DOHH2 (cell line): ENCODE measurements around the gene STK38L.

Source experiments
- H3F3A ChIP-seq: fragments of 200-600 bp; sonication (generic), shearing (Covaris generic); 2 replicates; pipeline ENCODE4 v1.6.0; 2016; ENCODE audit warnings: antibody characterized with exemption, mild to moderate bottlenecking; ENCODE audit not compliant: control insufficient read depth, insufficient read depth
- H3K27ac ChIP-seq: fragments of 200-600 bp; sonication (generic); 2 replicates; pipeline ENCODE4 v1.5.1; 2014; ENCODE audit warnings: low read depth, mild to moderate bottlenecking, low read length, moderate library complexity
- H3K27me3 ChIP-seq: fragments of 200-600 bp; sonication (generic); 2 replicates; pipeline ENCODE4 v1.6.1; 2014; ENCODE audit warnings: mild to moderate bottlenecking, low read length, mixed read lengths; ENCODE audit not compliant: control insufficient read depth
- H3K36me3 ChIP-seq: fragments of 200-600 bp; sonication (generic); 2 replicates; pipeline ENCODE4 v1.6.1; 2014; ENCODE audit warnings: mild to moderate bottlenecking, low read length, moderate library complexity, mixed read lengths; ENCODE audit not compliant: control insufficient read depth
- H3K4me1 ChIP-seq: fragments of 200-600 bp; sonication (generic); 2 replicates; pipeline ENCODE4 v1.6.1; 2014; ENCODE audit warnings: mild to moderate bottlenecking, low read length, mixed read lengths; ENCODE audit not compliant: control insufficient read depth
- H3K4me2 ChIP-seq: fragments of 200-600 bp; sonication (generic); 2 replicates; pipeline ENCODE4 v1.6.0; 2014; ENCODE audit warnings: mild to moderate bottlenecking, low read length, moderate library complexity
- H3K4me3 ChIP-seq: fragments of 200-600 bp; sonication (generic); 2 replicates; pipeline ENCODE4 v1.5.1; 2014; ENCODE audit warnings: mild to moderate bottlenecking, low read length, mixed read lengths
- H3K79me2 ChIP-seq: fragments of 200-600 bp; sonication (generic); 2 replicates; pipeline ENCODE4 v1.6.1; 2014; ENCODE audit warnings: mild to moderate bottlenecking, low read length, mixed read lengths; ENCODE audit not compliant: control insufficient read depth
- H3K9me2 ChIP-seq: fragments of 200-600 bp; sonication (generic); replicated peaks from 2 replicates; pipeline ENCODE4 v1.6.1; 2014; ENCODE audit warnings: mild to moderate bottlenecking, low read length, mixed read lengths; ENCODE audit not compliant: control insufficient read depth
- H3K9me3 ChIP-seq: fragments of 200-600 bp; sonication (generic); 2 replicates; pipeline ENCODE4 v1.6.1; 2014; ENCODE audit warnings: antibody characterized with exemption, low read length, mixed read lengths; ENCODE audit not compliant: control insufficient read depth, insufficient read depth
- H4K20me1 ChIP-seq: fragments of 200-600 bp; sonication (generic); 2 replicates; pipeline ENCODE4 v1.6.0; 2014; ENCODE audit warnings: low read depth, mild to moderate bottlenecking, antibody characterized with exemption, low read length, moderate library complexity; ENCODE audit not compliant: control insufficient read depth, insufficient read depth
- CTCF ChIP-seq: fragments of 200-600 bp; sonication (generic); IDR thresholded peaks from one replicate; pipeline ENCODE4 v1.5.1; 2014; ENCODE audit warnings: antibody characterized with exemption, mild to moderate bottlenecking, low read depth, low read length; ENCODE audit not compliant: poor library complexity, severe bottlenecking
- EZH2phosphoT487 ChIP-seq: fragments of 200-600 bp; sonication (generic); IDR thresholded peaks from 2 replicates; pipeline ENCODE4 v1.6.1; 2017; ENCODE audit warnings: borderline replicate concordance, mild to moderate bottlenecking, antibody characterized with exemption, low read length, moderate library complexity, mixed read lengths

Gene STK38L

GRCh38 chr12:27243804-27244688 lies at the start of gene STK38L:
STK38L (plus strand) TSS chr12:27244286; CDS start chr12:27297721, 53,435 bp downstream.
- Histone ChIP-seq H4K20me1 (no peaks in the 10 kb centered on the region), H3K27ac (peak within 1 kb of the TSS; percentile 41), H3K79me2 (peaks cover 48% of the 10 kb centered on the region), H3K36me3 (peaks cover 5% of the 10 kb centered on the region), H3K4me1 (peaks cover 24% of the 10 kb centered on the region), H3K9me2 (no peaks in the 10 kb centered on the region), H3K27me3 (no peaks in the 10 kb centered on the region), H3F3A (peaks cover 11% of the 10 kb centered on the region), H3K4me3 (peak within 1 kb of the TSS; percentile 95), H3K9me3 (peaks cover 11% of the 10 kb centered on the region; the same call in 1 of the 2 replicates), H3K4me2 (peak within 1 kb of the TSS; percentile 96)
- no peak for TF ChIP-seq EZH2phosphoT487
- no peak for TF ChIP-seq CTCF

GRCh38 chr12:27194644-27195043 lies 49.4 kb upstream of the STK38L start:
- H3K27me3 ChIP-seq, result no peaks in the 10 kb centered on the region

GRCh38 chr12:27198036-27198435 lies 46.0 kb upstream of the STK38L start:
- Histone ChIP-seq H3K36me3 (no peaks in the 10 kb centered on the region), H4K20me1 (no peaks in the 10 kb centered on the region), H3K9me2 (no peaks in the 10 kb centered on the region), H3K9me3 (no peaks in the 10 kb centered on the region), H3K27me3 (no peaks in the 10 kb centered on the region), H3K79me2 (no peaks in the 10 kb centered on the region), H3K27ac (no peak overlapping the region), H3K4me1 (peaks cover 3% of the 10 kb centered on the region; the same call in 1 of the 2 replicates), H3K4me2 (no peak overlapping the region), H3F3A (no peaks in the 10 kb centered on the region), H3K4me3 (no peak overlapping the region)
- TF ChIP-seq CTCF (no peak), EZH2phosphoT487 (no peak)

More at GRCh38 chr12:27194644-27195043, 49.4 kb upstream of the STK38L start:
- Histone ChIP-seq H3K9me2 (no peaks in the 10 kb centered on the region), H3K4me3 (no peak overlapping the region), H4K20me1 (no peaks in the 10 kb centered on the region), H3K4me1 (peaks cover 5% of the 10 kb centered on the region; the same call in 1 of the 2 replicates), H3K36me3 (no peaks in the 10 kb centered on the region), H3F3A (no peaks in the 10 kb centered on the region), H3K4me2 (no peak overlapping the region), H3K9me3 (no peaks in the 10 kb centered on the region), H3K27ac (no peak overlapping the region), H3K79me2 (no peaks in the 10 kb centered on the region)
- no peak for TF ChIP-seq EZH2phosphoT487

GRCh38 chr12:27199638-27200300 lies 44.3 kb upstream of the STK38L start:
- Histone ChIP-seq H3K79me2 (no peaks in the 10 kb centered on the region), H3K27ac (no peak overlapping the region), H3K4me2 (no peak overlapping the region), H3K9me2 (no peaks in the 10 kb centered on the region), H4K20me1 (no peaks in the 10 kb centered on the region), H3K27me3 (no peaks in the 10 kb centered on the region), H3K4me3 (no peak overlapping the region), H3F3A (no peaks in the 10 kb centered on the region), H3K9me3 (no peaks in the 10 kb centered on the region), H3K36me3 (no peaks in the 10 kb centered on the region), H3K4me1 (no peaks in the 10 kb centered on the region)
- TF ChIP-seq EZH2phosphoT487, result no peak
- no peak for TF ChIP-seq CTCF
